GM18907 (cell line): Measurements from ENCODE around the gene NACA.
"Not testable (repeated sequence)": the region's sequence is repeated elsewhere in the genome, so short reads cannot be mapped to it uniquely, and the experiment has no call there.

ENCODE experiments used
- ATAC-seq: cut with Tn5 transposase; IDR thresholded peaks from one replicate; pipeline ENCODE4 v1.9.1; 2021; ENCODE audit warnings: mild to moderate bottlenecking, moderate library complexity; ENCODE audit not compliant: unreplicated experiment

NACA gene

DNA sequence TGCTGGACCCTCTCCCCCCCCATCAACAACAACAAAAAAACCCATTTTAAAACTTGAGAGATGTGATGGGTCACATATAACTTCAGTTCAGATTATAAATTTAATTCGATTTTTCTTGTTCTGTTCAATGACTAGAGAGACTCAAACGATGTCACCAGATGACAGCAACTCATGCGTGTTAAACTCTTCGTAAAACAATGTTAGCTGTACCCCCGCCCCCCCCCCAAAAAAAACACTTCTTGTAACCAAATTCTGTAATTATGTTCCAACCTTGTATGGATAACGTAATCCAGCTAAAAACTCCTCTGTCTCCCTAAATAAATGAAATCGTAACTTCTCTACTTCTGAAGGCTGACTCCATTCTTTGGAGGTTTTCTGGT is 614 bp upstream of the NACA start:
- ATAC-seq = no peak

DNA sequence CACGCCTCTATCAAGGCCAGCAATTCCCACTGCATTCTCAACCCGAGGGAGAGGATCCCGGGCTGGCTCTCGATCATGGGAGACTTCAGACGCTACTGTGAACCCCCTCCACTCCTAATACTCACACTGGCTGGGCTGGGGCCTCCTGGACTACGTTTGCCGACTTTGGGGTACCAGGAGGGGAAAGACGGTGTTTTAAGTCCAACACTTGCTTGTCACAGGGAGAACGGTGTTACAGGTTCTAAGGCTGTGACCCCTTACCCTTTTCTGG is 463 bp downstream of the NACA start:
- no peak for ATAC-seq

GRCh38 chr12:56723889-56724700 is 1.0 kb downstream of the NACA start:
- no peak for ATAC-seq

DNA sequence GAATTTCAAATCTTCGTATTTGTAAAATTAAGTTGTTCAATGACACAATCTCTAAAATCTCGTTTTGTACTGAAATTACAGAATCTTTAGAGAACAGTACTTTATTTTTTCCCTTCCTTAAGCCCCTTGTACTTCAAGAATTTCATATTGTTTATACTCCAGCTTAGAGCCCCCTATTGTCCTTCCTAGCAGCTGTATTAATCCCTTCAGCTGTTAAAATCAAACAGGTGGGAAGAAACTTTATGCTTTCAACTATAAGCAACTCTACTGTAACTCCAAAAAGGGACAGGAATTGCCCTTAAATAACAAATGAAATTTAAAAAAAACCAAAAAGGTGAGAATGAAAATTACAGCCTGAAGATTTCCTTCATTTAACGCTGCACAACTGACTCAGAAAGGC is 1.7 kb downstream of the NACA start:
- ATAC-seq = no peak

- no peak for ATAC-seq
Measured at GRCh38 chr12:56722832-56723231, 2.3 kb downstream of the NACA start.

DNA sequence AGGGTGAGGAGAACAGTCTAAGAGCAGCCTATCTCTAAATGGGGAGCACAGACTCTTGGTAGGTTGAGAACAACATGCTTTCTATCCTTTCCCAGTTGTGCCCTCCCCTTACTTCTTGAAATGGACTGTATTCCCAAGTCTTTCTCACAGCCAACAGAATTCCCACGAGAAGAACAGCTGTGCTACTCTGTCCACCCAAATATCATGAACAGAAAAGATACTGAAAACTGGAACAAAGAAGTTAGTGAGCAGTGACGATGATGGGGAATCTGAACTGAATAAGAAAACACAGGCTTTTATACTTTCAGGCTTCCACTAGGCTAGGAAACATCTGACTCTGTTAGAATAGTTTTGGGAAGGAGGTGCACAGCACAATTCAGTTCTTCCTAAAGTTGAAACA is 3.4 kb downstream of the NACA start:
- no peak for ATAC-seq

DNA sequence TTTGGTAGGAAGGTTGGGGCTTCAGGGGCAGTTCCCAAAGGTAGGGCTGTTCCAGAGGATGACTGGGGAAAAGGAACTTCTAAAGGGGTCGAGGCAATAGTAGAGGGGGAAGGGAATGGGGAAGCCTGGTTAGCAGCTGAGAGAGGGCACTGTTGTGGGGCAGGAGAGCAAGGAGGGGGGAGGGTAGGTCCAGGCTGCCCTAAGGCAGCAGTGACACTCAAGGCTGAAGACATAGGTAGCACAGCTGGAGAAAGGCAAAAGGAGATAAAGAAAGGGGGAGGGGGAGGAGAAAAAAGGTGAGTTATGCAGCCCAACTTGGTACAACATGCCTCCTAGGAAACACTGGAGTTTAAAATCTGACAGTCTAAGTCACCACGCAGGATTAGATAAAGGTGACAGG is 3.9 kb downstream of the NACA start:
- ATAC-seq = no peak

GRCh38 chr12:56720731-56721151 is 4.4 kb downstream of the NACA start:
- ATAC-seq = no peak

DNA sequence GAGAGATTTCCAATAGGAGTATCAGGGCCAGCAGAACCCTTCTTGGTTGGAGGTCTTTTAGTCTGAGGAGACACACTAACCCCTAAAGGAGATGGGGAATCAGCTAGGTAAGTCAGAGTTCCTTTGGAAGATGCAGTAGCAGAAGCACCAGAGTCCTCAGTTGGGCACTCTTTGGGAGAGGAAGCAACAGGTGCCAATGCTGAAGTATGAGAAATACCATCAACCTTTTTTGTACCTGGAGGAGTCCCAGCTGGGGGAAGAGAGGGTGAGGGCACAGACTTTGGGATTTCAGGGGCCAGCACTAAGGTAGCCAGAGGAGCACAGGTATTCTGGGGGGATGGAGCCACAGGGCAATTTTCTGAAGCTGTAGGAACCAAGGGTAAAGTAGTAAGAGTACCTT is 6.0 kb downstream of the NACA start:
- ATAC-seq = no peak

DNA sequence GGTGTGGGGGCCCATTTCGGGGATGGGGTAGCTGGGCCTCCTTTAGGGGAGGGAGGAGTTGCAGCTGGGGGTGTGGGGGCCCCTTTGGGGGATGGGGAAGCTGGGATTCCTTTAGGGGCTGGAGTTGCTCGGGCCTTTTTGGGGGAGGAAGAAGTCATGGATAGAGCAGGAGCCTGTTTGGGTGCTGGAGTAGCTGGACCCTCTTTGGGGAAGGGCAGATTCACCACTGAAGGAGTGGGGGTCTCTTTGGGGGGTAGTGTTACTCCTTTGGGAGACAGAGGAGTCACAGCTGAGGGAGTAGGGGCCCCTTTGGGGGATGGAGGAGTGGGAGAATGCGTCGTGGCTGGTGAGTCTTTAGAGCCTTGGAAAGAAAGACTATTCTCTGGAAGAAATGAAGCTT is 6.5 kb downstream of the NACA start:
- no peak for ATAC-seq

- no peak for ATAC-seq
Measured at GRCh38 chr12:56718149-56718548, 7.0 kb downstream of the NACA start.

GRCh38 chr12:56716933-56717880 is 7.9 kb downstream of the NACA start:
- no peak for ATAC-seq

- no peak for ATAC-seq
Measured at GRCh38 chr12:56716458-56716857, 8.6 kb downstream of the NACA start.

GRCh38 chr12:56715798-56716197 is 9.3 kb downstream of the NACA start:
- no peak for ATAC-seq

DNA sequence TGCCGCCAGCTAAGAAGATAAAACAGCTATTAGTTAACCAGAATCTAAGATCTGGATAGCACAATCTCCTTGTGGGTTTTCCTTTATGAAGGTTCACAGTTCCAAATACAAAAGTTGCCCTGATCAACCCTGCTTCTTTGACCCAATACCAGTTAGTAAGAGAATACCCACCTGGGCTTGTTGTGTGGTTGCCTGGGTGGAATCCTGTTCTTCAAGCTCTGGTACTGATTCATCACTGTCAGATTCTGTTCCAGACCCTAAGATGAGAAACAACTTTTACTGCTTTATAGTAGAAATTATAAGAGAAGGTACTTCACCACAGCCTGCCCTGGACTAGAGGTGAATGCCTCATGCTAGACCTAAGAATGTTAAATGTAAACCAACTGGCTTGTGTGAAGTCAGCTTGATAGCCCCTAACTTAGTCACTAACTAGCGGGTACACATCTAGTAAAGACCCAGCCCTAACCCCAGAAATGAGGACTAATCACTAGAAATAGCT is 10.6 kb downstream of the NACA start:
- ATAC-seq = no peak

DNA sequence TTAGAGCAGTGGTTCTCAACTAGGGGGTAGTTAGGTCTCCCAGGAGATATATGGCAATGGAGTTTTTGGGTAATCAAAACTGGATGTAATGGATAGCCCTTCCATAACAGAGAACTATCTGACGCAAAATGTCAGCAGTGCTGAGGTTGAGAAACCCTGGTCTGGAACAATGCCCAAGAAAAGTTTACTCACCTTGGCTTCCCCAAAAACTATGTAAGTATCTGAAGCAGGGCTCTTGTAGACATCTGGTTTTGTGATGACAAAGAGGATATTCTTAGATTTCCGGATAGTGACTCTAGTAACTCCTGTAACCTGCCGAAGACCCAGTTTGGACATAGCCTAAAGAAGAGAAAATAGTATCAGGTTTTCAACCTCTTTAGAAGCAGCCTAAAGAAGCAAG is 11.8 kb downstream of the NACA start:
- ATAC-seq = no peak

DNA sequence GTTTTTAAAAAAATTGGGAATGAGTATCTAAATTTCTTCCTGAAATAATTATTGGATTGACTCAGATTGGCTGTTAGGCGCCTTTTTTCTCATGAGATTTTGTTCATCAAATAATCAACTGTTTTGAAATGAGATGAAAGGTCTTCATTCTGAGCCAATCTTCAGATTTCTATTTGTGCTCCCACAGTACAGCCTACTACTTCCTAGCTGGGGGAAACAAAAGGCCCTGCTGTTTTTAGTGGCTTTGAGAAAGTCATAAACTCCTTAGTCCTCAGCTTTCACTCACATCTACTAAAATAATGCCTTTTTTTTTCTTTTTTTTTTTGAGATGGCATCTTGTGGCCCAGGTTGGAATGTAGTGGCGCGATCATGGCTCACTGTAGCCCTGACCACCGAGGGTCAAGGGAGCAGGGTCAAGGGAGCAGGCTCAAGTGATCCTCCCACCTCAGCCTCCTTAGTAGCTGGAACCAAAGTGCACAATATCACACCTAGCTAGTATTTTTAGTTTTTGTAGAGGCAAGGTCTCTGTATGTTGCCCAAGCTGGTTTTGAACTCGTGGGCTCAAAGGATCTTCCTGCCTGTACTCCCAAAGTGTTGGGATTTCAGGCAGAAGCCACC is 15.2 kb downstream of the NACA start:
- no peak for ATAC-seq

DNA sequence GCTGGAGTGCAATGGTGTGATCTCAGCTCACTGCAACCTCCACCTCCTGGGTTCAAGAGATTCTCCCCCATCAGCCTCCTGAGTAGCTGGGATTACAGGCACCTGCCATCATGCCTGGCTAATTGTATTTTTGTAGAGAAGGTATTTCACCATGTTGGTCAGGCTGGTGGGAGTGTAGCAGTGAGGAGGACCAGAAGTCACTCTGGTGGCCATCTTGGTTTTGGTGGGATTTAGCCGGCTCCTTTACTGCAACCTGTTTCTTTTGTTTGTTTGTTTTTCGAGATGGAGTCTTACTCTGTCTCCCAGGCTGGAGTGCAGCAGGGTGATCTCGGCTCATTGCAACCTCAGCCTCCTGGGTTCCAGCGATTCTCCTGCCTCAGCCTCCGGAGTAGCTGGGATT is 20.6 kb downstream of the NACA start:
- not testable (repeated sequence) for ATAC-seq

- ATAC-seq = no peak
Measured at GRCh38 chr12:56699020-56699661, 26.0 kb downstream of the NACA start.

- ATAC-seq = no peak
Measured at GRCh38 chr12:56695327-56696101, 29.6 kb downstream of the NACA start.
